HG03135 (cell line): Measurements from ENCODE around the gene MARCHF4.

Experiments
- ATAC-seq: cut with Tn5 transposase; IDR thresholded peaks from one replicate; pipeline ENCODE4 v1.9.1; 2021; ENCODE audit warnings: mild to moderate bottlenecking, moderate library complexity; ENCODE audit not compliant: unreplicated experiment

The MARCHF4 gene

GRCh38 chr2:216371721-216372702 is at the start of gene MARCHF4:
Gene MARCHF4, minus strand, starts transcription at chr2:216372483. Its CDS starts 2,223 bp downstream, at chr2:216370260.
- ATAC-seq: no peak

- ATAC-seq: no peak
Observed at GRCh38 chr2:216420367-216421101, 48.3 kb upstream of the MARCHF4 start.

GRCh38 chr2:216418981-216419380 is 46.7 kb upstream of the MARCHF4 start:
- no peak for ATAC-seq

- no peak for ATAC-seq
Observed at GRCh38 chr2:216416571-216417307, 44.5 kb upstream of the MARCHF4 start.

GRCh38 chr2:216415541-216415940 is 43.3 kb upstream of the MARCHF4 start:
- no peak for ATAC-seq

GRCh38 chr2:216414772-216415319 is 42.6 kb upstream of the MARCHF4 start:
- ATAC-seq: no peak

GRCh38 chr2:216413882-216414281 is 41.6 kb upstream of the MARCHF4 start:
- ATAC-seq: no peak

- peak; percentile 93 for ATAC-seq
Observed at GRCh38 chr2:216412022-216412999, 40.0 kb upstream of the MARCHF4 start, which contains the start of gene SMARCAL1. Gene SMARCAL1, plus strand, starts transcription at chr2:216412484. Its CDS starts 2,221 bp downstream, at chr2:216414705.

GRCh38 chr2:216410550-216410949 is 38.3 kb upstream of the MARCHF4 start:
- ATAC-seq: no peak

GRCh38 chr2:216408426-216409290 is 36.4 kb upstream of the MARCHF4 start:
- ATAC-seq: no peak

- no peak for ATAC-seq
Observed at GRCh38 chr2:216406826-216407225, 34.5 kb upstream of the MARCHF4 start.

- ATAC-seq: no peak
Observed at GRCh38 chr2:216405588-216405987, 33.3 kb upstream of the MARCHF4 start.

GRCh38 chr2:216404010-216404618 is 31.8 kb upstream of the MARCHF4 start:
- ATAC-seq: no peak

GRCh38 chr2:216402751-216403150 is 30.5 kb upstream of the MARCHF4 start:
- no peak for ATAC-seq

GRCh38 chr2:216399621-216400020 is 27.3 kb upstream of the MARCHF4 start:
- no peak for ATAC-seq

- no peak for ATAC-seq
Observed at GRCh38 chr2:216394881-216395280, 22.6 kb upstream of the MARCHF4 start.

GRCh38 chr2:216392945-216393840 is 20.9 kb upstream of the MARCHF4 start:
- no peak for ATAC-seq
